NCI-H2196 (cell line): ENCODE measurements around the gene TMED3.
"Not testable (repeated sequence)": the region's sequence is repeated elsewhere in the genome, so short reads cannot be mapped to it uniquely, and the experiment has no call there.

Experiments
- DNase-seq: peaks from one replicate; lab custom pipeline; 2025; ENCODE audit not compliant: unreplicated experiment; lab: John Stamatoyannopoulos, UW

The TMED3 gene

DNA sequence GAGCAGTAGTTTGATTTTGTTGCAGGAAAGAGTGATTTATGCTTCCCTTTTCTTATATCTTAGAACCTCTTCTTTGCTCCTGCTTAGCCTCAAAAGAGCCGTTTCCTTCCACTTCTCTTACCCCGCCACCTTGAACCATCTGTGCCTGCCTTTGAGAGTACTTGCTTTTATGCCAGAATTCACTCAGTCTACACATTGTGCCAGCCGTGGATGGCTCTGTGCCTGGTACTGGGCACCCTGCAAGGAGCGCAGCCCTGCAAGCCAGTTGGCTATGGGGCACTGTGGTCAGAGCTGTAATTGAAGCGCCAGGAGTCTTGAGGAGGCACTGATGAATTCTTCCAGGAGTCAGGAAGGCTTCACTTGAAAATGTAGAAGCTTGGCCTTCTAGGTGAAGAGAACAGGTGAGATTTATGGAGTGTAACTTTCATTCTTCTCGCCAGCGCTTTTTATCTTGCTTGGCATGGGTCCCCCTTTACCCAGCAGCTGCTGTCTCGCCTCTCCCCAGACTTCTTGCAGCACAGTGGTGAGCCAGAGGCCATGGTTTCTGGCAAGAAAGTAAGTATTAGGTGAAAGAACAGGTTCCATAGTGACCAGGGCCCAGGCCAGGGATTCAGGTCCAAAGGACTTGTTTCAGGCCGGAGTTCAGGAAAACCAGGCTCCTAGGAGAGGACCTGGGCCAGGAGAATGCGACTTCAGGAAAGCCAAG, 4.9 kb downstream of the TMED3 start:
- no peak for DNase-seq

DNA sequence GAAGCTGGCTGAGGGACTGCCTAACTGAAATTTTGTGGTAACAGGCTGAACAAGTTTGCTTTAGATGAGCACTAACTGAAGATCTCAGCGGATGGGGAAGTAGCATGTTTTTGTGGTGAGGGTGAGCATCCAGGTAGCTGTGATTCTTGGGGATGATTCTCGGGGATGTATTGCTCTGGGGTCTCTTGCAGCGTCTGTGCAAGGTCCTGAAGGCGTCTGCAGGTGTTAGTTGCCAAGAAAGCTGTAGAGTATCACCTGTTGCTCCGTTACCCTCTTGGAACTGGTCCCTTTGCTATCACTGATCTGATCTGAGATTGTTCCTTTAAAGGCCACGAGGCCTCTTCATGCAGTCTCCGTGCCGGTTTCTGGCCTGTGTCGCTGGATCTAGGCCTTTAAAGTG, 6.0 kb downstream of the TMED3 start:
- DNase-seq: no peak

DNA sequence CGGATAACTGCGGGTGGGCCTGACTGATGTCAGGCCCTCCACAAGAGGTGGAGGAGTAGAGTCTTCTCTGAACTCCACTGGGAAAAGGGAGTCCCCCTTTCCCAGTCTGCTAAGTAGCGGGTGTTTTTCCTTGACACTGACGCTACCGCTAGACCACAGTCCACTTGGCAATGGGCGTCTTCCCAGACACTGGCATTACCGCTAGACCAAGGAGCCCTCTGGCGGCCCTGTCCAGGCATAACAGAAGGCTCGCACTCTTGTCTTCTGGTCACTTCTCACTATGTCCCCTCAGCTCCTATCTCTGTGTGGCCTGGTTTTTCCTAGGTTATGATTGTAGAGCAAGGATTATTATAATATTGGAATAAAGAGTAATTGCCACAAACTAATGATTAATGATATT, 9.1 kb downstream of the TMED3 start:
- DNase-seq: not testable (repeated sequence)

DNA sequence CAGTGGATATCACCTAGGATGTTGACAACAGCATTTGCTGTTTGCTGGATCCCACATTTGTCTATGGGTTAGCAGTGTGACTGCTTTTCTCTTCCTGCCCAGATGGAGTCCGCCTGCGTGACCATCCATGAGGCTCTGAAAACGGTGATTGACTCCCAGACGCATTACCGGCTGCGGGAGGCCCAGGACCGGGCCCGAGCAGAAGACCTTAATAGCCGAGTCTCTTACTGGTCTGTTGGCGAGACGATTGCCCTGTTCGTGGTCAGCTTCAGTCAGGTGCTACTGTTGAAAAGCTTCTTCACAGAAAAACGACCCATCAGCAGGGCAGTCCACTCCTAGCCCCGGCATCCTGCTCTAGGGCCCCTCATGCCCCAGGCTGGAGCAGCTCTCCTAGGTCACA, 11.0 kb downstream of the TMED3 start:
- DNase-seq: no peak

DNA sequence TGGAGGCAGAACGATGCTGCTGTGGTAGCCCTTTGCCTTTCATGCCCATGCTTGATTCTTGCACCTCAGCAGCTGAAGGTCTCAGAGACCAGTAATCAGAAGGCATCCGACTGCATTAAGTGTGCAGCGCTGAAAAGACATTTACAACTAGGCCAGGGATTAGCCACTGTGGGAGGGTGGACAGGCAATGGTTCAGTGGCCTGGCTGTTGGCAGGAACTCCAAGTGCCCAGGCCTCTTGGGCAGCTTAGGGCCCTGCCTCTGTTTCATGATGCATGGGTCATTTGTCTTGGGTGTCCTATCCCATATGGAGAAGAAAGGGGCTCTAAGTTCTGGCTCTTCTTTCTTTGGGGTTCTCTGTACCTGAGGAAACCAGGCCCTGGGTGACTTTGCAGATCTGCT, 11.4 kb downstream of the TMED3 start:
- no peak for DNase-seq

DNA sequence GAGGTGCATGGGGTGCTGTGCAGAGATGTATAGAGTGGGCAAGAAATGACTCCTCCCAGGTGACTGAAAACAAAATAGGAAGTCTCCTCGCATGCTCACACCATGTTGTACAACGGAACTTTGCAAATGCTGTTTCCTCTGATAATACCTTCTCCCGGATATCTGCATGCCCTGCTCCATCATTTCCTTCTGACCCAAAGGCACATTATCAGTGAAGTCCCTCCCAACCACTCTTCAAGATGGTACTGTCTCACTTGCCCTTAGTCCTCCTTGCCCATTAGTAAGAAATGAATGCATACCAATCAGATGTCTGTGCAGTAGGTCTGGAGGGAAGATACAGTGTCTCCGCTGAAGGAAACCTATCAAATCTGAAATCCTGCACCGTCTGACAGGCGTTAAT, 12.0 kb downstream of the TMED3 start:
- DNase-seq: no peak

DNA sequence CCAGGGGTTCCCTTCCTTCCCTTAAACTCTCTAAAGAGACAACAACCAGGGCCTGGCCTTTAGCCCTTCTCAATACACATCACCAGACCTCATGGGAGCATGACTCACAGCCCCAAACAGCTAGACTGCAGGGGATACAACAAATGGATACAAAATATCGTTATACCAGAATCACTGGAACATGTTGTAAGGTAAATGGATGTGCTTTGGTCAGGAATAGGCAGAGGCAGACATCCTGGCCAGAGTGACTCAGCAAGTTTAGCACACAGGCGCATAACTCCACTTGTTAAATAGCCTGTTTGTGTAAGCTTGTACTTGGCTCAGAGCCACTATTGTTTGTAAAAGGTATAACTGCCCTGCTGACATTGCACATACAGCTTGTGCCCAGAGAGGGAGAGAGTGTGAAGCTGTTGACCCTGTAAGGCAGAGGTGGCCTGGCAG, 18.3 kb downstream of the TMED3 start:
- DNase-seq: no peak

DNA sequence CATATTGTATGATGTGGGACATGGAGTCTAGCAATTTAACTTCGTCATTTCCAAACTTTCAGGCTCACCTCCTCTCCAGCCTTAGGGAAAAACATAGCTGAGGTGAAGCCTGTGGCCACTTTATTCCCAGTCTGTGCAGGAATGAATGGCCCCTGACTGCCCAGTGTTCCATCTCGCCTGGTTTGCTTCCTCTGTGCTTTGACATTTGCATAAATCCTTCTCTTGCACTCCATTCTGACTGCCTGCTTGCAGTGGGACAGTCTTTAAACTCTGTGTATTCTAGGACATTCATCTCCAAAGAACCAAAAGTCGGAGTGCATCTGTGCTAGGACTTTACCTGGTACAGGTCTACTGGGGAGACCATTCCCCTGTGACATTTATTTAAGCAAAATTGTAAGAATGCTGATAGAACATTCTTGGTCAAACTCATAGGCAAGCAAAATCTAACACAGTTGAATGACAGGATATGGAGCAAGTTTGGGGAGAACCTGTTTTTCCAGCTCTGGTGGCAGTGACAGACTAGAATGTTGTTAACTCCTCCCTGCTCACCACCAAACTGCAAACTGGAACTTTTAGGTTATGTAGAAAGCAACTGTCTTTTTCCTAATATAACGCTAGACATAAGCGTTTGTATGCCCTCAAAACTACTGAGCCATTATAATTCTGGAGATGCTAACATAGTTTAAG, 22.1 kb downstream of the TMED3 start:
- DNase-seq: no peak

DNA sequence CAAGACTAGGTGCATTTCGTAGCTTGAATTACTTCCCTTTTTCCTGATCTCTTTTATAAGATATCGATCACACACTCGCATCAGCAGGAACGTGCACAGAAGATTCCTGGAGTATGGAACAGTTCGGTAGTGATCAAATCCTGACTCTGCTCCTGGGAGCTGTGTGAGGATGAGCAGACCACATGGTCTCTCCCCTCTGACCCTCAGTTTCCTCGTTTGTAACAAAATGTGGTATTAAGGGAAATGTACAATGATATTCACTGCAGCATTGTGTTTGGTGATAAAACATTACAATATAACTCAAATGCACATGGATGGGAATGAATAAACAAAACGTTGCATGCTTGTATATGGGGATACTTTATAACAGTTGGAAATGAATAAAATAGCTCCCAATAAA, 26.7 kb downstream of the TMED3 start:
- no peak for DNase-seq

DNA sequence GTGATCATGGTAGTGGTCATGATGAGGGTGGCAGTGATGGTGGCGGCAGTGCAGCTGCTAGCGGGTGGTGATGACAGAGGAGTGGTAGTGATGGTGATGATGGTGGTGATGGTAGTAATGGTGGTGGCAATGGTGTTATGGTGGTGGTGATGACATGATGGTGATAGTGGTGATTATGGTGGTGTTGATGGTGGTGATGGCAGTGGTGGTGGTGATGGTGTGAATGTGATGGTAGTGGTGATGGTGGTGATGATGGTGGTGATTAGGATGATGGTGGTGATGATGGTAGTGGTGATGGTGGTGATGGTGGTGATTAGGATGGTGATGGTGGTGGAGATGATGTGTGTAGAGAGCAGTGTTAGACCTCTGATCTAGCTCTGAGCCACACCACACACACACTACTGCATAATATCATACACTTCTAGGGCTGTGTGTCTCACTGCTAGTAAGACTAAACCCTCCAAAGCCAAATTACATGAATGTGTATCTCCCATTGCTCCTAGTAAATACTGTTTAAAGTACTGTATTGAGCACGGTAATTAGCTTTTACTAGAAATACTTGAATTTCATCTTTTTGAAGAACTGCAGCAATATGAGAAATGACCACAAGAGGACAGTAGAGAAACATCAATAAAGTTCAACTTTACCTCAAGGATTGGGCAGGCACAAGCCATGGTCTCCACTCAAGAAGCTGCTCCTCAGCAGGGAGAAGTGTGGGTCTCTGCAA, 28.8 kb downstream of the TMED3 start:
- peak; percentile 13 for DNase-seq

DNA sequence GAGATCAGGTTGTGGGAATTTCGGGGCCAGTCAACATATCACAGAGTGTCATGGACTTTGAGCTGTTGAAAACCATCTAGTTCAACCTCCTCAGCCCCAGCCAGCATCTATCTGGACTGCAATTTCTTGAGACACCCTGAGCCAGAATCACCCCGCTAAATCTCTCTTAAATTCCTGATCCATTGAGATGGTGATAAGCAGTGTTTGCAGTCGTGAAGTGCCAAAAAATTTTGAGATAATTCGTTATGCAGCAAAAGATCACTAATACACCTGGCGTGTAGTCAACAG, 29.3 kb downstream of the TMED3 start:
- no peak for DNase-seq

DNA sequence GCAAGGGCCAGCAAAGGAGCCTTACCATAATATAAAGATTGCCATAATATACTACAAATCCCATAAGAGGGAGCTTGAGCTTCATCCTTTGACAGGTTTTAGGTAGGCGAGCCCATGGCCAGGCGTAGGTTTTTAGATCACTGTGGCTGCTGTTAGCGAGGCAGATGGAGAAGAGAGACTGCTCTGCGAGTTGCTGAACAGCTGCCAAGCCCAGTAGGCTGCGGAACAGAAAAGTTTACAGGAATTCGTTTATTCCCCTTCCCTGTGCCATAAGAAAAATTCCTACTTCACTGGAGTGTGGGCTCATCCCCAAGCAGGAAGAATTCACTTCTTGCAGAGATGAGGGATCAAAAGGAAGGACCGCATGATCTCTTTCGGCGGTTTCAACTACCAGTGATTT, 30.5 kb downstream of the TMED3 start:
- DNase-seq: no peak

DNA sequence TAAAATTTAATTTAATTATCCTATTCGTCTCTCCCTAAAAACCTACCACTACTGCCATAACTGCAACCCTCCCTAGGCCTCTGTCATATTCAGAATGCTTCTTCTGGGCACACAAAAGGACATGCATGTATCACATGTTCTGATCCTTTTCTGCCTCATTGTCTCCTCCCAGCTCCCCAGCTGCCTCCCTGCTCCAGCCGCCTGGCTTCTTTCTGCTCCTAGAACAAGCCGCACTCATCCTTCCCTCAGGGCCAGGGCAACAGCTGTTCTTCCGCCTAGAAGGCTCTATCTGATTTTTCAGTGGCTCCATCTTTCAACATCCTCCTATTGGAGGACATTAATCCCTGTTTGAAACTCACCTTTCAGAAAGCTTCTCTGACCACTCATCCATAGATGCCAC, 38.6 kb downstream of the TMED3 start:
- no peak for DNase-seq

DNA sequence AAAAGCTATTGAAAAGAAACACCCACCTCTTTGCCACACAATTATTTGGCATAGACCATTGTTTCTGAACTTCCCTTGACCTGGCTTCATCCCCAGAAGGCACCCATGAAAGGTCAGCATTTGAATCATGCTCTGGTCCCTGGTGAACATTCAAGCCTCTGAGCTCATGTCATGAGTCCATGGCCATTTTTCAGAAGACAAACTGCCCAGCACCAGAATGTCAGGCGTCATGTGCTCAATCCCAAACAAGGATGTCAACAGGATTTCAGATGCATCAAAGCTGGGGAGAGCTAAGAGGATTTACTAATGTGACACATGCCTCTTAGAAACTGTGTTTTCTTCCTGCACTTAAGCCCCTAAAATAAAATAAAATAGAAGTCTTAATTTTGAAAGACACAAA, 41.3 kb downstream of the TMED3 start:
- no peak for DNase-seq

DNA sequence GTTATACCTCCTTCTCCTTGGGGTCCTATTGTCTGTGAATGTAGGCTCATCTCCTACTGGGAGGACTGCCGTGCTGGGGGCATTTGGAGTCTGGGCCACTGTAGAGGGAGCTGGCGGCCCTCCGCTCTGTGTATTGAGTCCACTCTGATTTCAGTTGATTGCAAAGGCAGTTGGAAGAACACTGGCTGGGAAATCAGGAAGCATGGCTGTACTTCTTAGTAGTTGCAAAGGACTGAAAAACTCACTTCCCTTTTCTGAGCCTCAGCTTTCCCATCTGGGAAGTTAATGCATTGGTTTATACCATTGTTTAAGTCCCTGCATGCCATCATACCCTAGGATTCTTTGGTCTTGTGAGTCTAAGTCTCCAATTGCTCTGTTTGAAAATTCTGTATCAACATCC, 46.7 kb downstream of the TMED3 start:
- DNase-seq: no peak

DNA sequence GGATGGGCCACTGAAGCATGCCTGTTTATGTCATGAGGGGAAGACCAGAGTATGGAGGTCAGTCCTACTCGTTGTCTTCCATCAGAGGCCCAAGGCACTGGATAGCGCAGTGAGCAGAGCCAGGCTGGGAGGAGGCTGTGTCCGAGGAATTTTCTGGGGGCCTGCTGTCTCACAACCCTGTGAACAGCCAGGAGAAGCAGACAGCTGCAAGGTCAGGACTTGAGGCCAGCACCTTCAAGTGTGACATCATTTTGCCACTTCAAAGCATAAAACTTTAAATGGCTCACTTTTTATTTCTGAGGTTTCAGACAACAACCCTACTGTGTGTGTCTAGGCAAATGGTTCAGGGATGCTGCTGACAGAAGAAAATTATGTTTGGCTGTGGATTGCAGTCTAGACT, 47.2 kb downstream of the TMED3 start:
- DNase-seq: no peak

DNA sequence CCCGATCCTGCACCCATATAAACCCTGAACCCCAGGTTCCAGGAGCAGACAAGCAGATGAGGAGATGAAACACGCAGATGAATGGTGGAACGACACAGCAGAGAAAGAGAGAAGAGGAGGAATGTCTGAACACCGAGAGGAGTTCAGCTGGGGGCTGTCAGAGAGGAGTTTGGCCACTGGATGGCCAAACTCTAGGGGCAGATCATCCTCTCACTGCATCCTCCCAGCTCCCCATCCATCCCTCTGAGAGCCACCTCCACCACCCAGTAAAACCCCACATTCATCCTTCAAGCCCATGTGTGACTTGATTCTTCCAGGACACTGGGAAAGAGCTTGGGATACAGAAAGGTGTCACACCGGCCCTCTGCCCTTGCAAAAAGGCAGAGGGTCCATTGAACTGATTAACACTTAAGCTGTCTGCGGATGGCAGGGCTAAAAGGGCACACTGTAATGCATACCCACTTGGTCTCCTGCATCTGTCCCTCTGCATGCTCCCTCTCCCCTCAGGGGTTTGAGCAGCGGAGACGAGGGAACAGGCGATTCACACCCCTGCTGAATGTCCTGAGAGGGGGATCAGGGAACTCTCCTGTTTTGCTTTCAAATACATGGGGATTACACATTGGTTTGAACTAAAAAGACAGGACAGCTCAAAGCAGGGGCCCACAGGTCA, 53.8 kb downstream of the TMED3 start:
- no peak for DNase-seq

DNA sequence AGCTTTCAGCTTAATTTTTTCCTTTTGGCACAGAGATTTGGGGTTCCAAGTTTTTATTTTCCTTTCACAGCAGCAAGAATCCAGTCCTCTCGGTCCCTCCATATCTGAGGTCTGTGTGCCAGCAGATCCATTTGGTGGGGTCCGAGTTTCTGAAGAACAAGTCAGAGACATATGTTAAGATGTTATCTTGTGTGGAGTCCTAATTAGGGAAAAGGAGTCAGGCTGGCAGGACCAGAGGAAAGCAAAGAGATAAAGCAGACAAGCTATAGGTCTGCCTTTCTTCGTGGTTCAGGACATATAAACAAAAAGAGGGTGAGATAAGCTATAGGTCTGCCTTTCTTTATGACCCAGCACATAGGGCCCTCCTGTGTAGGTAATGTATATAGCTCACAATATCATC, 54.9 kb downstream of the TMED3 start:
- no peak for DNase-seq

DNA sequence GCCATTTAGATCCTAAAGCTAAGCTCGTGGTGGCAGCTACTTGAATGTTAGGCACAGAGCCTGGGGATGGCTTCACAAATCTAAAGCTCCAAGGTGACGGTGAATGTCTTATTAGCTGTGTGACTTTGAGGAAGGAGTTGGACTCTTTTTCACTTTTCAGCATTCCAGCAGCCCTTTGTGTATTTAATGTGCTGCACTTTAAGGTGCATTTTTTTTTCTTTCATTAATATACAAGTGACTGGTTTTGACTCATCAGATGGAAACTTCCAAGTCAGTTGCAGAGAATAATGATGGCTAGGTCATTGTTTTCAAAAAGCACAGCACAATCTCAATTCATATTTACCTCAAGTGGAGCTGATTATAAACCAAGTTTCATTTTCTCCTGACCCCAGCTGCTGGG, 55.8 kb downstream of the TMED3 start:
- no peak for DNase-seq

DNA sequence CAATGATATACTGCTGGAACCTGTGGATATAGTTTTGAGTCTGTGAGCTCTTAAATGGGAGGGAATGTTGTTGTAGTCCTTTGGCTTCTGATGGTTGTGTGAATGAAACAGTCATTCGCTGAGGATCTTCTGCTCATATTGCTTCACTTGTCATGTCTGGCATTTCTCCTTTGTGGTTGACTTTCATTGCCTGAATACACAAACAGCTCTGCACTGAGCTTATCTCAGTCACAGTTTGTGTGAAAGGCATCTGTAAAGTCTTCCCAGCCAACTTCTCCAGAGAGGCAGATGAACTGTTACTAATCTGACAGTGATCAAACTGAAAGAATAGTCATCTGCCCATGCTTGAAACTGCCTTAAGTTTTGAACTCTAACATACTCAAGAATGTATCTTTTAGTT, 59.8 kb downstream of the TMED3 start:
- DNase-seq: no peak

DNA sequence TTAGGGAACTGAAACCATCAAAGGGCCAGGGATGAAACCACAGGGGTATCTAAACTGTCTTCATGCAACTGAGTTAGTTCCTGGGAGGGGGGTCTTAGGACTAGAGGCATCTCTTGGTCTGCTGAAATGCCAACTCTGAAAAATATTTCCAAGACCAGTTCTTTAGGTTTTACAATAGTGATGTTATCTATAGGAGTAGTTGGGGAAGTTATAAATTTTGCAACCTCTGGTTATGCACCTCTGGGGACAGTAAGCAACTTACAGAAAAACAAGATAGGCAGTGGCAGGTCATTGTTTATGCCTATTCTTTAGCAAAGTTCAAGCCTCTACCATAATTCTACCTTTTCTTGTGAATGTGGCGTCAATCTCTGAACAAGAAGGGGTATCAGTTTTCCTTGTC, 60.7 kb downstream of the TMED3 start:
- no peak for DNase-seq

DNA sequence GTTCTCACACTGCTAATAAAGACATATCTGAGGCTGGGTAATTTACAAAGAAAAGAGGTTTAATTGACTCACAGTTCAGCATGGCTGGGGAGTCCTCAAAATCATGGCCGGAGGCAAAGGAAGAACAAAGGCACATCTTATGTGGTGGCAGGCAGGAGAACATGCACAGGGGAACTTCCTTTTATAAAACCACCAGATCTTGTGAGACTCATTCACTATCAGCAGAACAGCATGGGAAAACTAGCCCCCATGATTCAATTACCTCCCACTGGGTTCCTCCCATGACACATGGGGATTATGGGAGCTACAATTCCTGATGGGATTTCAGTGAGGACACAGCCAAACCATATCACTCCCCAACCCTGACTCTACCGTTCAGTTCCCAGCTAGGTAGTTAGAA, 61.5 kb downstream of the TMED3 start:
- DNase-seq: no peak
